ENCODE results near the gene CORO2B. TPM values are rescaled to one million over a fixed set of nuclear protein-coding genes. Genes with fewer than 3 reads are reported as not detected.

The CORO2B gene
- total RNA-seq, 1 donor from 2014 or later, result not detected

GRCh38 chr15:68765602-68766368, 187.0 kb downstream of the CORO2B start:
- intact Hi-C loops (cut with micrococcal nuclease), result no loop called here

GRCh38 chr15:68767833-68768232, 189.0 kb downstream of the CORO2B start:
- intact Hi-C loops (cut with micrococcal nuclease), result no loop called here

- intact Hi-C loops (cut with micrococcal nuclease), result no loop called here
Observed at GRCh38 chr15:68768321-68768720, 189.5 kb downstream of the CORO2B start.

DNA sequence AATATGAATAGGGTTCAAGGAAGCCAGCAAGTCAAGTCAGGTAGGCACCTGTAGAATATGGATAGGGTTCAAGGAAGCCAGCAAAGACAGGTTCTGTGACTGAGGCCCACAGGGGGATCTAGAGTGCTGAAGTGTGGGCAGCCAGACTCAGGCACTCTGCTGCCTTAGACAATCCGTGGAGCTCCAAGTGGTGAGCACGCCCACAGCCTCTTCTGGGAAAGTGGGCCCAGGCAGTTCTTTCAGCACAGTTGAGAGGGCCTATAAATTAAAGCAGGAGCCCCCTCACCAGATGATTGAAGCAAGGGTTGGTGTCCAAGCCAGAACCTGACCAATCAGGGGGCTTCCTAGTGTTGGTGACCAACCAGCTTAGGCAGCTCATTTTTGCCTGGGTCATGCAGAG, 190.9 kb downstream of the CORO2B start:
- intact Hi-C loops (cut with micrococcal nuclease), result no loop called here

GRCh38 chr15:68770216-68770615, 191.4 kb downstream of the CORO2B start:
- intact Hi-C loops (cut with micrococcal nuclease), result no loop called here

DNA sequence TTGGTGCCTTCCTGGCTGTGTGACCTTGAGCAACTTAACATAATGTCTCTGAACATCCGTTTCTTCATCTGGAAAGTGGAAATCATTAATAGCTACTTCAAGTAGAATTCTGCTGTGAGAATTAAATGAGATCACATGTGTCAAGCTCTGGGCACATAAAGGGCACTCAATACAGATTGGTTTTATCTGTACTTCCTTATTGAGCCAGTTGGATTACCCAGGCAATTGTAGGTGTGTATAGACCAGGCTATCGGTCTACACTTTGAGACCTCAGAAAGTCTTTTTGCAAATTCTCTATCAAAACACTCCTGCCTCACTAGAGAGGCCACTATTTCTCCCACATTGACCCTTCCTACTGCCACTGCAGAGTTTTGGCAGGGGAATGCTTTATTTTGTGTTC, 194.2 kb downstream of the CORO2B start:
- intact Hi-C loops (cut with micrococcal nuclease), result no loop called here

DNA sequence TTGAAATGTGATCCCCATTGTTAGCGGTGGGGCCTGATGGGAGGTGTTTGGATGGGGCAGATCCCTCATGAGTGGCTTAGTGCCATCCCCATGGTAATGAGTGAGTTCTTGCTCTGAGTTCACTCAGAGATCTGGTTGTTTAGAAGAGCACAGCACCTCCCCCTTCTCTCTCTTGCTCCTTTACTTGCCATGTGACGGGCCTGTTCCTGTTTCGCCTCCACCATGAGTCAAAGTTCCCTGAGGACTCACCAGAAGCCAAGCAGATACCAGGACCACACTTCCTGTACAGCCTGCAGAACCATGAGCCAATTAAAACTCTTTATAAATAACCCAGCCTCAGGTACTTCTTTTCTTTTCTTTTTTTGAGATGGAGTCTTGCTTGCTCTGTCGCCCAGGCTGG, 195.3 kb downstream of the CORO2B start:
- intact Hi-C loops (cut with micrococcal nuclease), result no loop called here

GRCh38 chr15:68774521-68775235, 195.9 kb downstream of the CORO2B start:
- intact Hi-C loops (cut with micrococcal nuclease), result no loop called here

- intact Hi-C loops (cut with micrococcal nuclease), result no loop called here
Observed at GRCh38 chr15:68775236-68775577, 196.4 kb downstream of the CORO2B start.

- intact Hi-C loops (cut with micrococcal nuclease), result no loop called here
Observed at GRCh38 chr15:68775671-68776476, 197.1 kb downstream of the CORO2B start.

DNA sequence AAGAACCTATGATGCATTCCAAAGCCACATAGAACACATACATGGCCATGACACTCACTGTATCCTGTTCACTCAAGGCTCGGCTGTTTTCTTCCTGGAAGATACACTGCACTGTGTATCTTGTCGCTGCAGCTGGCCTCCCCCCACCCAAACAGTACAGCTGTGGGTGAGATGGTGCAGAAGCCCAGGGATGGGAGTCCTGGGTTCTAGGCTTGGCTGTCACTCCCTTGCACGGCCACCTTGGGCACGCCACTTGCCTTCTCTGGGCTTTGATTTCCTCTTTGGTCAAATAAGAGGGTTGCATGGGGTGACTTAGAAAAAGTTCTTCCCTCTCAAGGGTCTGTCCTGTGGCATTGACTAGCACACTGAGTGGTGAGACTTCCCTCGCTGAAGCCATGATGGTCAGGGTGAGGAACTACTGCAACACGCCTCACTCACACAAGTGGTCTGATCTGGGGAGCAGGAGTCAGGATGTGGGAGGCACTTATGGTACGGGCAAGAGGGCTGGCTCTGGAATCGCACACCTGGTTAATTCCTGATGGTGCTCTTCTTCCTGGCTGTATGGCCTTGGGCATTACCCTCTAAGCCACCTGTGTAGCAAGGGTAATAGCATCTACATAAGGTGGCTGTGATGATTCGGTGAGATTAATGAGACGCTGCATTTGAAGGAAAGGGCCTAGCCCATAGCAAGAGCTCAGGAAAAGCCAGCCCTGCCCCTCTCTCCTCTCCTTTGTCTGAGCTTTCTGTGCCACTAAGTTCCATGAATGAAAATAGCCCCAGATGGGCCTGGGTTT, 197.9 kb downstream of the CORO2B start:
- intact Hi-C loops (cut with micrococcal nuclease), result no loop called here

Other genes with a start within 250 kb of the CORO2B start
- gene ITGA11, start 146.8 kb upstream of the CORO2B start, total RNA-seq, result 0.90 and 1.7 TPM in 2 replicates
- gene ANP32A, start 241.9 kb downstream of the CORO2B start, total RNA-seq, result 302 and 303 TPM in 2 replicates